ENCODE data around the gene TNIK.

Gene TNIK

GRCh38 chr3:171347301-171348039 lies 112.7 kb downstream of the TNIK start:
- H3K4me3 ChIP-seq (ENCODE audit: severe bottlenecking), result no peak overlapping the region
- ATAC-seq (ENCODE audit: low read depth), result no peak
- H3K9me3 ChIP-seq (ENCODE audit: severe bottlenecking), result no peaks in the 10 kb centered on the region
- H3K27me3 ChIP-seq (ENCODE audit: insufficient read depth, poor library complexity, severe bottlenecking), result no peaks in the 10 kb centered on the region
- TF ChIP-seq CTCF (IDR thresholded peaks at IDR 0.05; ENCODE audit: poor library complexity, severe bottlenecking), result no peak
- H3K36me3 ChIP-seq (ENCODE audit: low read depth), result no peaks in the 10 kb centered on the region
- DNase-seq (ENCODE audit: low spot score), result no peak
- H3K27ac ChIP-seq (ENCODE audit: poor library complexity, severe bottlenecking), result no peak overlapping the region
- peaks cover 36% of the 10 kb centered on the region for H3K4me1 ChIP-seq (ENCODE audit: insufficient read depth, poor library complexity, severe bottlenecking)

GRCh38 chr3:171346582-171347300 lies 113.5 kb downstream of the TNIK start:
- Histone ChIP-seq H3K9me3 (ENCODE audit: severe bottlenecking) (no peaks in the 10 kb centered on the region), H3K4me3 (ENCODE audit: severe bottlenecking) (no peak overlapping the region), H3K27me3 (ENCODE audit: insufficient read depth, poor library complexity, severe bottlenecking) (no peaks in the 10 kb centered on the region), H3K27ac (ENCODE audit: poor library complexity, severe bottlenecking) (no peak overlapping the region), H3K4me1 (ENCODE audit: insufficient read depth, poor library complexity, severe bottlenecking) (peaks cover 29% of the 10 kb centered on the region), H3K36me3 (ENCODE audit: low read depth) (no peaks in the 10 kb centered on the region)
- no peak for TF ChIP-seq CTCF (IDR thresholded peaks at IDR 0.05; ENCODE audit: poor library complexity, severe bottlenecking)
- ATAC-seq (ENCODE audit: low read depth) (no peak), DNase-seq (ENCODE audit: low spot score) (no peak)

GRCh38 chr3:171346019-171346418 lies 114.2 kb downstream of the TNIK start:
- Histone ChIP-seq H3K27ac (ENCODE audit: poor library complexity, severe bottlenecking) (no peak overlapping the region), H3K9me3 (ENCODE audit: severe bottlenecking) (no peaks in the 10 kb centered on the region), H3K36me3 (ENCODE audit: low read depth) (no peaks in the 10 kb centered on the region), H3K4me3 (ENCODE audit: severe bottlenecking) (no peak overlapping the region), H3K27me3 (ENCODE audit: insufficient read depth, poor library complexity, severe bottlenecking) (no peaks in the 10 kb centered on the region), H3K4me1 (ENCODE audit: insufficient read depth, poor library complexity, severe bottlenecking) (peaks cover 23% of the 10 kb centered on the region)
- ATAC-seq (ENCODE audit: low read depth), result no peak
- no peak for TF ChIP-seq CTCF (IDR thresholded peaks at IDR 0.05; ENCODE audit: poor library complexity, severe bottlenecking)
- DNase-seq (ENCODE audit: low spot score), result no peak

- no peak for DNase-seq (ENCODE audit: low spot score)
- Histone ChIP-seq H3K36me3 (ENCODE audit: low read depth) (no peaks in the 10 kb centered on the region), H3K4me3 (ENCODE audit: severe bottlenecking) (no peak overlapping the region), H3K27me3 (ENCODE audit: insufficient read depth, poor library complexity, severe bottlenecking) (no peaks in the 10 kb centered on the region), H3K4me1 (ENCODE audit: insufficient read depth, poor library complexity, severe bottlenecking) (peaks cover 23% of the 10 kb centered on the region), H3K27ac (ENCODE audit: poor library complexity, severe bottlenecking) (no peak overlapping the region), H3K9me3 (ENCODE audit: severe bottlenecking) (no peaks in the 10 kb centered on the region)
- ATAC-seq (ENCODE audit: low read depth), result no peak
- TF ChIP-seq CTCF (IDR thresholded peaks at IDR 0.05; ENCODE audit: poor library complexity, severe bottlenecking), result no peak
Observed at GRCh38 chr3:171345107-171345843, 114.9 kb downstream of the TNIK start.

All from RWPE2 (cell line).